HG03060 (cell line): Measurements from ENCODE around the gene CD151.

Experiments
- ATAC-seq: cut with Tn5 transposase; IDR thresholded peaks from one replicate; pipeline ENCODE4 v1.9.1; 2021; ENCODE audit warnings: low read depth, moderate number of reproducible peaks; ENCODE audit not compliant: unreplicated experiment

The CD151 gene

GRCh38 chr11:832529-833113 lies at the start of gene CD151:
Gene CD151 (plus strand): TSS chr11:832952. CDS start chr11:836070, 3,118 bp downstream.
- ATAC-seq, result no peak

GRCh38 chr11:783581-784015 lies 49.2 kb upstream of the CD151 start:
- no peak for ATAC-seq

GRCh38 chr11:786235-787083 lies 46.3 kb upstream of the CD151 start:
- no peak for ATAC-seq

GRCh38 chr11:787084-787675 lies 45.6 kb upstream of the CD151 start:
- ATAC-seq, result no peak

- ATAC-seq, result no peak
These were observed 44.6 kb upstream of the CD151 start for GRCh38 chr11:788009-788640.

GRCh38 chr11:788953-789940 lies 43.5 kb upstream of the CD151 start:
- ATAC-seq, result no peak

GRCh38 chr11:789943-790342 lies 42.8 kb upstream of the CD151 start, which contains the start of gene CEND1:
Gene CEND1 (minus strand): TSS chr11:790090. CDS start chr11:788576, 1,514 bp downstream.
- no peak for ATAC-seq

- no peak for ATAC-seq
These were observed 41.8 kb upstream of the CD151 start for GRCh38 chr11:790721-791564.

GRCh38 chr11:791658-792534 lies 40.9 kb upstream of the CD151 start:
- no peak for ATAC-seq

- no peak for ATAC-seq
These were observed 40.3 kb upstream of the CD151 start for GRCh38 chr11:792535-792821.

- ATAC-seq, result no peak
These were observed 39.9 kb upstream of the CD151 start for GRCh38 chr11:792873-793272.

- ATAC-seq, result no peak
These were observed 39.2 kb upstream of the CD151 start for GRCh38 chr11:793556-793955.

- ATAC-seq, result no peak
These were observed 38.6 kb upstream of the CD151 start for GRCh38 chr11:794013-794765.

- no peak for ATAC-seq
These were observed 37.8 kb upstream of the CD151 start for GRCh38 chr11:794766-795633.

GRCh38 chr11:795634-796564 lies 36.9 kb upstream of the CD151 start:
- ATAC-seq, result no peak
